Measurements from ENCODE around the gene TGM4. TPM values are rescaled to one million over a fixed set of nuclear protein-coding genes. Genes with fewer than 3 reads are reported as not detected.

TGM4 gene
- total RNA-seq (2011; cell fraction: chromatin; rRNA removed; ENCODE audit: low replicate concordance), result not detected in 2 replicates
- not detected in 2 replicates for total RNA-seq (2011; cell fraction: nucleolus; rRNA removed)
- not detected in 2 replicates for total RNA-seq (2011; cell fraction: nucleoplasm; rRNA removed)
- total RNA-seq (2014; rRNA removed) (not detected in 2 replicates), total RNA-seq (2014; rRNA removed; fragmentation: Illumina TruSeq; extraction: Trizol) (not detected in 2 replicates), total RNA-seq (2015; rRNA removed; fragmentation: Illumina TruSeq; extraction: Trizol) (not detected in 2 replicates), total RNA-seq (2021) (not detected in 2 replicates), polyA plus RNA-seq (2011; rRNA removed) (not detected in 2 replicates), polyA plus RNA-seq (2014; fragmentation: Illumina TruSeq; extraction: Trizol) (not detected in 2 replicates), polyA plus RNA-seq (2014; fragmentation: Nextera tagmentation; extraction: Ambion mirVana) (not detected), polyA plus RNA-seq (2014; rRNA removed) (not detected in 2 replicates), polyA minus RNA-seq (2011; rRNA and poly(A)+ RNA removed) (not detected in 2 replicates), Bru-seq, nascent RNA (percentile 27 among the genes with signal in this experiment), BruChase-seq, experiment 1, labeled RNA remaining after a 2-hour chase (percentile 11 among the genes with signal in this experiment), BruChase-seq, experiment 2, labeled RNA remaining after a 6-hour chase (percentile 7 among the genes with signal in this experiment)
- not detected in 2 replicates for polyA plus RNA-seq (2011; cell fraction: cytosol; rRNA removed)
- not detected in 2 replicates for polyA plus RNA-seq (2011; cell fraction: nucleus; rRNA removed)
- 0.03 TPM in 1 of 2 replicates, not detected in the other for polyA plus RNA-seq (2012)
- polyA minus RNA-seq (2011; cell fraction: cytosol; rRNA and poly(A)+ RNA removed), result not detected in 2 replicates
- not detected in 2 replicates for polyA minus RNA-seq (2011; cell fraction: nucleus; rRNA and poly(A)+ RNA removed)
- long read RNA-seq, experiment 1, result 0 reads
- long read RNA-seq, experiment 2, result 0 reads
- long read RNA-seq, experiment 3, result 0 reads

GRCh38 chr3:44874308-44874707, at the start of gene TGM4:
Gene TGM4 (plus strand): TSS chr3:44874608. CDS start chr3:44874679, 71 bp downstream.
- Histone ChIP-seq H2AFZ (ENCODE audit: low read depth, low read length) (no peak within 1 kb of the TSS), H3K9me3 (replicated peaks; ENCODE audit: control insufficient read depth, insufficient read depth, low read depth, low read length) (no peaks in the 10 kb centered on the region), H3K4me2 (ENCODE audit: insufficient read depth, low read length) (no peak within 1 kb of the TSS), H3K4me3 (no peak within 1 kb of the TSS), H3K27me3 (ENCODE audit: control insufficient read depth in 2 of 2, insufficient read depth in 2 of 2, low read length in 2 of 2) (no peaks in the 10 kb centered on the region), H3K27ac (ENCODE audit: extremely low read depth, low read depth, low read length) (no peak within 1 kb of the TSS), H4K20me1 (replicated peaks; ENCODE audit: control insufficient read depth, insufficient read depth, low read length) (no peaks in the 10 kb centered on the region), H3K36me3 (ENCODE audit: control insufficient read depth, insufficient read depth, low read length) (no peaks in the 10 kb centered on the region), H3K4me1 (replicated peaks in 1 of 2; ENCODE audit: control insufficient read depth in 2 of 2, insufficient read depth in 2 of 2, low read length in 2 of 2) (no peaks in the 10 kb centered on the region), H3K9me1 (ENCODE audit: control insufficient read depth, insufficient read depth, low read length) (no peaks in the 10 kb centered on the region), H3K79me2 (ENCODE audit: control insufficient read depth, insufficient read depth, low read length) (no peaks in the 10 kb centered on the region), H3K9ac (ENCODE audit: insufficient read depth in 1 of 2, low read depth in 2 of 2, low read length in 2 of 2) (no peak within 1 kb of the TSS)
- CTCF ChIA-PET (ENCODE audit: low intra/inter-chr PET ratio), result no interaction called here
- POLR2A ChIA-PET, result no interaction called here
- 46% methylated on average over 5 of the region's 5 CpGs for WGBS (ENCODE audit: insufficient coverage, low coverage, missing lambda C conversion rate)
- in situ Hi-C loops (cut with MboI), result no loop called here
- BruUV-seq (replicated peaks), result no TSS peak
- intact Hi-C loops (cut with micrococcal nuclease), result no loop called here
- FAIRE-seq (no peak), ATAC-seq (no peak), DNase-seq (ENCODE audit: extremely low read depth in 1 of 4, low spot score in 3 of 4) (no peak)
- no peak for TF ChIP-seq MIER1 (IDR thresholded peaks at IDR 0.05; ENCODE audit: low read depth)
- TF ChIP-seq SIX5 (IDR thresholded peaks at IDR 0.05; ENCODE audit: borderline replicate concordance in 1 of 2, insufficient read depth in 1 of 2, low read depth in 1 of 2, low read length in 2 of 2), result no peak
- TF ChIP-seq STAT5B (CRISPR knock-in tag; IDR thresholded peaks at IDR 0.05), result no peak
- no peak for TF ChIP-seq PATZ1 (CRISPR knock-in tag; IDR thresholded peaks at IDR 0.05; ENCODE audit: borderline replicate concordance)
- TF ChIP-seq RBBP5 (IDR thresholded peaks at IDR 0.05; ENCODE audit: borderline replicate concordance, insufficient read depth, low read length, poor library complexity, severe bottlenecking), result no peak
- no peak for TF ChIP-seq TARDBP (IDR thresholded peaks at IDR 0.05)
- no peak for TF ChIP-seq ZNF24 (IDR thresholded peaks at IDR 0.05)
- TF ChIP-seq RREB1 (CRISPR knock-in tag; IDR thresholded peaks at IDR 0.05), result no peak
- no peak for TF ChIP-seq DNMT1 (IDR thresholded peaks at IDR 0.05)
- TF ChIP-seq CEBPB (tag; IDR thresholded peaks at IDR 0.05), result no peak
- TF ChIP-seq E2F4 (CRISPR knock-in tag; IDR thresholded peaks at IDR 0.05; ENCODE audit: low read depth), result no peak
